Measurements from ENCODE around the gene PLEKHB1. TPM values are rescaled to one million over a fixed set of nuclear protein-coding genes. Genes with fewer than 3 reads are reported as not detected.
"Not testable (repeated sequence)": the region's sequence is repeated elsewhere in the genome, so short reads cannot be mapped to it uniquely, and the experiment has no call there.

The PLEKHB1 gene
- total RNA-seq, 1 experiment from 2014 or later: 12.7 TPM

DNA sequence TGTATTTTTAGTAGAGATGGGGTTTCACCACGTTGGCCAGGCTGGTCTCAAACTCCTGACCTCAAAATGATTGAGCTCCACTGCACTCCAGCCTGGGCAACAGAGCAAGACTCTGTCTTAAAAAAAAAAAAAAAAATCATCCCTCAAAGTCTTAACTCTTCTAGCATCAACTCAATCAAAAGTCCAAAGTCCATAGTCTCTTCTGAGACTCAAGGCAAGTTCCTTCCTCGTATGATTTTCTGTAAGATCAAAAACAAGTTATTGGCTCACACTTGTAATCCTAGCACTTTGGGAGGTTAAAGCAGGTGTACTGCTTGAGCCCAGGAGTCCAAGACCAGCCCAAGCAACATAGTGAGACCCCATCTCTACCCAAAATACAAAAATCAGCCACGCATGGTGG is 24.4 kb downstream of the PLEKHB1 start:
- H3K9me3 ChIP-seq: no peaks in the 10 kb centered on the region

GRCh38 chr11:73671701-73672100 is 25.3 kb downstream of the PLEKHB1 start:
- H3K27me3 Mint-ChIP-seq (ENCODE audit: insufficient read depth, unreplicated experiment): no peaks in the 10 kb centered on the region
- no TSS peak for BruUV-seq (replicated peaks)
- intact Hi-C loops (cut with micrococcal nuclease; ENCODE audit: unreplicated experiment): no loop called here
- ChIA-PET CTCF (interaction anchor here (0.9 kb wide), 1 partner anchor 337 kb away, joined by 3 read pairs; no protein-coding TSS in a partner anchor), POLR2A (no interaction called here)
- peaks cover 6% of the 10 kb centered on the region for H3K4me1 Mint-ChIP-seq (ENCODE audit: low read depth, unreplicated experiment)
- no peaks in the 10 kb centered on the region for H3K27me3 ChIP-seq (replicated peaks; ENCODE audit: control insufficient read depth, insufficient read depth, low read length)
- peaks cover 54% of the 10 kb centered on the region for H3K36me3 Mint-ChIP-seq (ENCODE audit: insufficient read depth, unreplicated experiment)
- TF ChIP-seq, protein P1, sequence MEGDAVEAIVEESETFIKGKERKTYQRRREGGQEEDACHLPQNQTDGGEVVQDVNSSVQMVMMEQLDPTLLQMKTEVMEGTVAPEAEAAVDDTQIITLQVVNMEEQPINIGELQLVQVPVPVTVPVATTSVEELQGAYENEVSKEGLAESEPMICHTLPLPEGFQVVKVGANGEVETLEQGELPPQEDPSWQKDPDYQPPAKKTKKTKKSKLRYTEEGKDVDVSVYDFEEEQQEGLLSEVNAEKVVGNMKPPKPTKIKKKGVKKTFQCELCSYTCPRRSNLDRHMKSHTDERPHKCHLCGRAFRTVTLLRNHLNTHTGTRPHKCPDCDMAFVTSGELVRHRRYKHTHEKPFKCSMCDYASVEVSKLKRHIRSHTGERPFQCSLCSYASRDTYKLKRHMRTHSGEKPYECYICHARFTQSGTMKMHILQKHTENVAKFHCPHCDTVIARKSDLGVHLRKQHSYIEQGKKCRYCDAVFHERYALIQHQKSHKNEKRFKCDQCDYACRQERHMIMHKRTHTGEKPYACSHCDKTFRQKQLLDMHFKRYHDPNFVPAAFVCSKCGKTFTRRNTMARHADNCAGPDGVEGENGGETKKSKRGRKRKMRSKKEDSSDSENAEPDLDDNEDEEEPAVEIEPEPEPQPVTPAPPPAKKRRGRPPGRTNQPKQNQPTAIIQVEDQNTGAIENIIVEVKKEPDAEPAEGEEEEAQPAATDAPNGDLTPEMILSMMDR (IDR thresholded peaks at IDR 0.05; ENCODE audit: insufficient read depth in 1 of 2, low read depth in 1 of 2, low read length in 1 of 2, severe bottlenecking in 1 of 2, unreplicated experiment in 1 of 2): no peak
- no peak overlapping the region for H3K4me3 Mint-ChIP-seq (ENCODE audit: unreplicated experiment)
- H3K27ac Mint-ChIP-seq (ENCODE audit: unreplicated experiment): no peak overlapping the region
- no peak for DNase-seq
- no peaks in the 10 kb centered on the region for H3K36me3 ChIP-seq (ENCODE audit: control insufficient read depth, insufficient read depth, low read length)
- H3K9me3 ChIP-seq: no peaks in the 10 kb centered on the region
- H3K4me3 ChIP-seq (ENCODE audit: low read depth, low read length): no peak overlapping the region
- H3K9me3 Mint-ChIP-seq (ENCODE audit: unreplicated experiment): no peaks in the 10 kb centered on the region
- peaks cover 6% of the 10 kb centered on the region; the same call in 1 of the 2 replicates for H3K4me1 ChIP-seq

More for the DNA sequence above, 24.4 kb downstream of the PLEKHB1 start:
- Histone ChIP-seq H3K36me3 (ENCODE audit: control insufficient read depth, insufficient read depth, low read length) (no peaks in the 10 kb centered on the region), H3K4me3 (ENCODE audit: low read depth, low read length) (no peak overlapping the region), H3K4me1 (peaks cover 6% of the 10 kb centered on the region; the same call in 1 of the 2 replicates), H3K27me3 (replicated peaks; ENCODE audit: control insufficient read depth, insufficient read depth, low read length) (no peaks in the 10 kb centered on the region)
- Mint-ChIP-seq H3K9me3 (ENCODE audit: unreplicated experiment) (no peaks in the 10 kb centered on the region), H3K4me1 (ENCODE audit: low read depth, unreplicated experiment) (peaks cover 6% of the 10 kb centered on the region), H3K36me3 (ENCODE audit: insufficient read depth, unreplicated experiment) (peaks cover 49% of the 10 kb centered on the region), H3K27me3 (ENCODE audit: insufficient read depth, unreplicated experiment) (no peaks in the 10 kb centered on the region), H3K4me3 (ENCODE audit: unreplicated experiment) (no peak overlapping the region), H3K27ac (ENCODE audit: unreplicated experiment) (no peak overlapping the region)
- BruUV-seq (replicated peaks): no TSS peak
- CTCF ChIA-PET: no interaction called here
- no peak for DNase-seq
- POLR2A ChIA-PET: interaction anchor here (0.6 kb wide), 1 partner anchor 57 kb away, joined by 4 read pairs; no protein-coding TSS in a partner anchor
- TF ChIP-seq, protein P1 (IDR thresholded peaks at IDR 0.05; ENCODE audit: insufficient read depth in 1 of 2, low read depth in 1 of 2, low read length in 1 of 2, severe bottlenecking in 1 of 2, unreplicated experiment in 1 of 2): no peak
- intact Hi-C loops (cut with micrococcal nuclease; ENCODE audit: unreplicated experiment): no loop called here

GRCh38 chr11:73676552-73676951 is 30.2 kb downstream of the PLEKHB1 start:
- H3K36me3 ChIP-seq (ENCODE audit: control insufficient read depth, insufficient read depth, low read length); H3K27me3 ChIP-seq (replicated peaks; ENCODE audit: control insufficient read depth, insufficient read depth, low read length); intact Hi-C loops (cut with micrococcal nuclease; ENCODE audit: unreplicated experiment); CTCF ChIA-PET; H3K27me3 Mint-ChIP-seq (ENCODE audit: insufficient read depth, unreplicated experiment); POLR2A ChIA-PET; DNase-seq; H3K9me3 ChIP-seq; H3K9me3 Mint-ChIP-seq (ENCODE audit: unreplicated experiment); H3K27ac Mint-ChIP-seq (ENCODE audit: unreplicated experiment); H3K4me3 ChIP-seq (ENCODE audit: low read depth, low read length); H3K4me1 Mint-ChIP-seq (ENCODE audit: low read depth, unreplicated experiment); BruUV-seq (replicated peaks); H3K4me1 ChIP-seq; H3K4me3 Mint-ChIP-seq (ENCODE audit: unreplicated experiment): not testable (repeated sequence)
- H3K36me3 Mint-ChIP-seq (ENCODE audit: insufficient read depth, unreplicated experiment): peaks cover 74% of the 10 kb centered on the region
